GM12874 (cell line): ENCODE measurements around the gene RAET1E.
A peak's percentile ranks its signal among the peaks of the same experiment; 100 is the strongest.

Source experiments
- TF ChIP-seq, protein P1 (sequence below): IDR thresholded peaks from 2 replicates; pipeline ENCODE4 v1.5.1; 2011; ENCODE audit warnings: low read depth, mild to moderate bottlenecking, control low read depth, low read length, moderate library complexity; ENCODE audit not compliant: insufficient read depth

RAET1E gene

DNA sequence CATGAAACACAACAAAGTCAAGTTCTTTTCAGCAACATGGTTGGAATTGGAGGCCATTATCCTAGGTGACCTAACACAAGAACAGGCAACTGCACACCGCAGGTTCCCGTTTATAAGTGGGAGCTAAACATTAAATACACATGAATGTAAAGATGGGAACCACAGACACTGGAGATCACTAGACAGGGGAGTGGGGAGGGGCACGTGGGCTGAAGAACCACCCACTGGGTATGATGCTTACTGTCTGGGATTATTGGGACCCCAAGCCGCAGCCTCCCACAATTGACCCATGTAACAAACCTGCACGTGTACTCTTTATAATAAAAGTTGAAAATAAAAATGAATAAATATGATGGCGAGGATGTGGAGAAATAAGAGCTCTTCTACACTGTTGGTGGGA lies 33.6 kb upstream of the RAET1E start:
- TF ChIP-seq, protein P1, sequence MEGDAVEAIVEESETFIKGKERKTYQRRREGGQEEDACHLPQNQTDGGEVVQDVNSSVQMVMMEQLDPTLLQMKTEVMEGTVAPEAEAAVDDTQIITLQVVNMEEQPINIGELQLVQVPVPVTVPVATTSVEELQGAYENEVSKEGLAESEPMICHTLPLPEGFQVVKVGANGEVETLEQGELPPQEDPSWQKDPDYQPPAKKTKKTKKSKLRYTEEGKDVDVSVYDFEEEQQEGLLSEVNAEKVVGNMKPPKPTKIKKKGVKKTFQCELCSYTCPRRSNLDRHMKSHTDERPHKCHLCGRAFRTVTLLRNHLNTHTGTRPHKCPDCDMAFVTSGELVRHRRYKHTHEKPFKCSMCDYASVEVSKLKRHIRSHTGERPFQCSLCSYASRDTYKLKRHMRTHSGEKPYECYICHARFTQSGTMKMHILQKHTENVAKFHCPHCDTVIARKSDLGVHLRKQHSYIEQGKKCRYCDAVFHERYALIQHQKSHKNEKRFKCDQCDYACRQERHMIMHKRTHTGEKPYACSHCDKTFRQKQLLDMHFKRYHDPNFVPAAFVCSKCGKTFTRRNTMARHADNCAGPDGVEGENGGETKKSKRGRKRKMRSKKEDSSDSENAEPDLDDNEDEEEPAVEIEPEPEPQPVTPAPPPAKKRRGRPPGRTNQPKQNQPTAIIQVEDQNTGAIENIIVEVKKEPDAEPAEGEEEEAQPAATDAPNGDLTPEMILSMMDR, result no peak

DNA sequence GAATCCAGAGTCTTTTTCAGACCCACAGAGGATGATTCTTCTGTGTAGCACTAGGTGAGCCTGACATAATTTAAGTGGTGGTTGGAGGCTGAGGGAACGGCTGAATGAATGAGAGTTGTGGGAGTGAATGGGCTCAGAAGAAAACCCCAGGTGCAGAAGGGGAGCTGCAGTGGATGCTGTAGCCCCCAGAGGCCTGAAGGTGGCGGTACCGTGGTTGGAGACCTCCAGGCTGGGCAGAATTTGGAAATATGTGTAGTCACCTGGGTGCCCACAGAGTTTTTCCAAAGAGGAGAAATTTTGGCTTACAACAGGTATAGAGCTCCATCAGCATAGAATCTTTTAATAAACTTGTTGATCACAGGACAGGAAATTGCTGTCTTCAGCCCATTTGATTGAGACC lies 31.5 kb upstream of the RAET1E start:
- TF ChIP-seq, protein P1, result peak; percentile 63

DNA sequence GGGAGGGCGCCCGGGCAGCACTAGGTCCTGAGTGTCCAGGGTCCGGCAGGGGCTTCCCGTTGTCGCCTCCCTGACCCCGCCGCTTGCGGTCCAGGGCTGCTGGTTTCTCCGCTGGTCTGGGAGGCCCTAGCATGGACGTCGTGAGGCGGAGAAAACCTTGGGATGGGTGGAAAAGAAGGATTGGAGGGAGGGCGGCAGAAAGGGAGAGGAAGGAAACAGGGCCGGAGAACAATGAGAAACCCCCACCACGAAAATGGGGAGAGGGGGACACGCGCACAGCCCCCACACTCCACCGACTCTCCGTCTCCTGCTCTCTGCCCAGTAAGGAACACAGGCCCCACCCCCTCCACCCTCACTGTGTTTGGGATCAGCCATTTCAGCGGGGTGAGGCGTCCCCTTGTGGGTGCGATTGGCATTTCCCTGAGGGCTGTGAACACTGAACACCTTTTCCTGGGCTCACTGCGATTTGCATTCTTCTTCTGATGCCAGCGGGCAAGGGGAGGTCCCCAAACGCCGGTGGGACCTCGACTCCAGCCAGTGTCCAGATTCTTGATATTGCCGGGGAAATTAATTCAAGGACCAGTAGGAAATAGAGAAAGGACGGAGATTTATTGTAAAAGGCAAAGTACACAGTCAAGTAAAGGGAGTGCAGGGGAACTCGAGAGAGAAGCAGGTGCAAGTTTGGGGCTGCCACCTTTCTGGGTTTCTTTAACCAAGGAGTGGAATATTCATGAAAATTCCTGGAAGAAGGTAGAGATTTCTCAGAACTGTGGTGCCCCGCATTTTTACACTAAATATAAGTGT lies 28.3 kb upstream of the RAET1E start:
- TF ChIP-seq, protein P1, result peak; percentile 80

DNA sequence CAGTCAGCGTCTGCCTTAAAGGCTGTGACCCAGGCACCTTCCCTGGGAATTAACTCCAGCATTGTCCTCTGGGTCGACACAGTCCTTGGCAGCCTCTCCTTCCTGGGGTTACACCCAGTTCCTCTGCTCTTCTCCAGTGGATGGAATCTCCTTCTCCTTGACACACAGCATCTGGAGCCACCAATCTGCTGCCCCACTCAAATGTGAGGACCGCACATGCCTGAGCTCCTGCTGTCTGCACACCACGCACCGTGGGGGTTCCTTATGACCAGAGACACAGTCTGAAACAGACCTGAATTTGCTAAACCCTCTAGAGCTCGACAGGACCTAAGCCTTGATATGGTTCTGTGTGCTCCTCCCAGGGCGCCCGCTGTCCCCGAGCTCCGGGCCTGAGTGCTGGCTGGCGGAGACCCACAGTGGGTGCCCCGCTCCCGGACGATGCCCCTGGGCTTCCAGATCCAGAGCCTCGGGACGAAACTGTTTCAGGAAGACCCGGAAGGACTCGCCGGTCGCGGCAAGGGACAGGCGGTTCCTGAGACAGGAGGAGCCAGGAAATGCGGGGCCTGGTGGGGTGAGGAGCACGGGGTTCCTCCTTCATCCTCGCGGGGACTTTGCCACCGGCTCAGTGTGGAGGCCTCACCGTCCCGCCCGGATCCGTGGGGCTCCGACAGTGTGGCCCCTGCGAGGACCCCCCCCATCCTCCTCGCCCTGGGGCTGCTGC lies 27.5 kb upstream of the RAET1E start:
- TF ChIP-seq, protein P1, result no peak

DNA sequence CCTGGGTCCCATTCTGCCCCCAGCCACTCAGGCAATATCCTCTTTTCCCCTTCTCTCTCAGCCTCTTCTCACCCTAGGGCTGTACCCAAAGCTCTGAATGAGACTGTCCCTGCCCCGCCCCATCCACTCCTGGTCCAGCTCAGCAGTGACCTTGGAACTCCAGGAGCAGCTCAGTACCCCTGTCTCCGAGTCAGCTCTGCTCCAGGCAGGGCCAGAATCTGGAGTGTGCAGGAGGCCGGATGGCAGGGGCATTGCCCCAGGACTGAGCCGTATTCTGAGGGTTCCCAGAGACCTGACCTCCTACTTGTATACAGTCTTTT lies 27.0 kb upstream of the RAET1E start:
- TF ChIP-seq, protein P1, result no peak

DNA sequence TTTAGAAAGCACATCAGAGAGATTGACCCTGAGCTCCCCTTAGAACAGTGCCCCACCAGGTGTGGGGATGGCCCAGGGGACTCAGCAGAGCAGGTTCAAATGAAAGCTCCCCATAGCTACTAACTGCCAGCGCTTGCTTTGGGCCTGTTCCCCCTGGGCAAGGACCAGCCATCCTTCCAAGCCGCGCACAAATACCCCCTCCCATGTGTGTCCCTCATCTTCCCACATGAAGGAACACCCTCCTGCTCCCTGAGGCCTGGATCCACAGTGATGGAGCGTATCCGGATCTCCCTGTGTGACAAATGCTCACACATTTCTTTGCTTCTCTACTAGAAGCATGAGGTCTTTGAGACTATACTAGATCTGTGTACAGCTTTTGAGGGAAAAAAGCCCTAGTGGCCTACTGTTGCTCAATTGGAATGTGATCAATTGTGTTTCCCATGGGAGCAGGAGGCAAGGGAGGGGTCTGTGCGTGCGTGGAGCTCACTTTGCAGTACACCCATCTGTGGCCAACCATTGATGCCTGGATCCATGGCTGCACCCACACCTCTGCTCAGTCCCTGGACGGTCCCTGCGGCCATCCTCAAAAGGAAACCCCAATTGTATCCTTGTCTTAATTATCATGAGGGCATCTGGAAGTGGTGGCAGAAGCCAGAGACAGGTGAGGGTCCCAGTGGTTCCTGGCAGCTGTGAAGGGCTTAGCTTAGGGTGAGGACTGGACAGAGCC lies 26.5 kb upstream of the RAET1E start:
- TF ChIP-seq, protein P1, result no peak

DNA sequence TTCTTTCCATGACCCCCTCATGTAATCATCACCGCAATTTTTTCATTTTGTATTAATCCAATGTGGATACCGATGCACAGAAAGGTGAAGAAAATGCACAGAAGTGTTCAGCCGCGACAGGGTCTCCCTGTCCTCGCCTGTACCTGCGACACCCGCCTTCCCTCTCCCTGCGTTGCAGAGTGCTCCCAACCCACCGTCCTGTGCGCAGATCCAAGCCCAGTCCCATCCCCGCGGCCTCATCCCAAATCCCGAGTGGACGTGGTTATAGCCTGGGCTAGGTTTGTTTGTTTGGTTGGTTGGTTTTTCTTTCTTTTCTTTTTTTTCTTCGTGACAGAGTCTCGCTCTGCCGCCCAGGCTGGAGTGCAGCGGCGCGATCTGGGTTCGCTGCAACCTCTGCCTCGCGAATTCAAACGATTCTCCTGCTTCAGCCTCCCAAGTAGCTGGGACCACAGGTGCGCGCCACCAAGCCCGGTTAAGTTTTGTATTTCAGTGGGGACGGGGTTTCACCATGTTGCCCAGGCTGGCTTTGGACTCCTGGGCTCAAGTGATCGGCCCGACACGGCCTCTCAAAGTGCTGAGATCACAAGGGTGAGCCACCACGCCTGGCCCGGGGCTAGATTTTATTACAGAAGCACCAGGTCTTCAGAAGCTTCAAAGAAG lies 25.5 kb upstream of the RAET1E start:
- TF ChIP-seq, protein P1, result no peak
